ENCODE data around the gene UBE2Z. TPM values are rescaled to one million over a fixed set of nuclear protein-coding genes. Genes with fewer than 3 reads are reported as not detected.

Gene UBE2Z
- polyA plus RNA-seq, 3 donors = 35.8 to 44.7 (median 40.0) TPM

GRCh38 chr17:48860456-48860855 is 47.8 kb upstream of the UBE2Z start:
- Histone ChIP-seq H3K4me1 (ENCODE audit: control insufficient read depth in 1 of 2, insufficient read depth in 2 of 2, low read length in 2 of 2) (no peaks in the 10 kb centered on the region), H3K4me2 (replicated peaks; ENCODE audit: extremely low read depth, low read length, poor library complexity, severe bottlenecking) (no peak overlapping the region), H3K9me3 (replicated peaks in 1 of 2; ENCODE audit: control insufficient read depth in 1 of 2, insufficient read depth in 1 of 2, low read length in 2 of 2) (no peaks in the 10 kb centered on the region), H3K27ac (ENCODE audit: low read depth in 1 of 2, low read length in 2 of 2) (no peak overlapping the region), H3K79me2 (ENCODE audit: insufficient read depth, low read length) (no peaks in the 10 kb centered on the region), H3K9ac (ENCODE audit: insufficient read depth, low read length, poor library complexity, severe bottlenecking) (no peak overlapping the region), H3K27me3 (ENCODE audit: control insufficient read depth in 2 of 2, insufficient read depth in 2 of 2, low read length in 2 of 2) (no peaks in the 10 kb centered on the region), H4K20me1 (ENCODE audit: insufficient read depth, low read length) (no peaks in the 10 kb centered on the region), H3K36me3 (replicated peaks in 1 of 2; ENCODE audit: control insufficient read depth in 1 of 2, insufficient read depth in 2 of 2, low read length in 2 of 2) (peaks cover 87 to 93% of the 10 kb centered on the region in 2 donors), H2AFZ (ENCODE audit: insufficient read depth, low read depth, low read length, poor library complexity, severe bottlenecking) (no peak overlapping the region), H3K4me3 (replicated peaks in 1 of 3; ENCODE audit: low read depth in 2 of 3, low read length in 3 of 3) (no peak overlapping the region)
- peaks cover 0 to 2% (median 2%) of the 10 kb centered on the region in 3 donors for H3K27me3 Mint-ChIP-seq (ENCODE audit: low read depth in 3 of 3)
- no peak for DNase-seq
- H3K36me3 Mint-ChIP-seq = peaks cover 78 to 92% of the 10 kb centered on the region in 2 donors
- H3K9me3 Mint-ChIP-seq = no peaks in the 10 kb centered on the region
- 100% methylated on average over 1 of the region's 4 CpGs for WGBS (ENCODE audit: insufficient coverage)
- H3K4me1 Mint-ChIP-seq = no peaks in the 10 kb centered on the region
- intact Hi-C loops (cut with micrococcal nuclease) = no loop called here
- no peak overlapping the region for H3K27ac Mint-ChIP-seq
- no peak overlapping the region for H3K4me3 Mint-ChIP-seq
- TF ChIP-seq CTCF (IDR thresholded peaks at IDR 0.05) = no peak

GRCh38 chr17:48868916-48869500 is 39.2 kb upstream of the UBE2Z start:
- Mint-ChIP-seq H3K4me3 (no peak overlapping the region), H3K36me3 (peaks cover 20 to 25% of the 10 kb centered on the region in 2 donors), H3K27ac (peak overlapping the region in 1 of 7 donors; percentile 46), H3K27me3 (ENCODE audit: low read depth in 3 of 3) (peaks cover 2 to 13% (median 3%) of the 10 kb centered on the region in 3 donors), H3K4me1 (no peaks in the 10 kb centered on the region), H3K9me3 (no peaks in the 10 kb centered on the region)
- no peak for DNase-seq
- peaks cover 19 to 25% of the 10 kb centered on the region in 2 donors for H3K36me3 ChIP-seq (replicated peaks in 1 of 2; ENCODE audit: control insufficient read depth in 1 of 2, insufficient read depth in 2 of 2, low read length in 2 of 2)
- H3K9ac ChIP-seq (ENCODE audit: insufficient read depth, low read length, poor library complexity, severe bottlenecking) = no peak overlapping the region
- H3K9me3 ChIP-seq (replicated peaks in 1 of 2; ENCODE audit: control insufficient read depth in 1 of 2, insufficient read depth in 1 of 2, low read length in 2 of 2) = no peaks in the 10 kb centered on the region
- H3K79me2 ChIP-seq (ENCODE audit: insufficient read depth, low read length) = no peaks in the 10 kb centered on the region
- TF ChIP-seq CTCF (IDR thresholded peaks at IDR 0.05) = no peak
- no peaks in the 10 kb centered on the region for H3K27me3 ChIP-seq (ENCODE audit: control insufficient read depth in 2 of 2, insufficient read depth in 2 of 2, low read length in 2 of 2)
- H3K27ac ChIP-seq (ENCODE audit: low read depth in 1 of 2, low read length in 2 of 2) = no peak overlapping the region
- no peak overlapping the region for H2AFZ ChIP-seq (ENCODE audit: insufficient read depth, low read depth, low read length, poor library complexity, severe bottlenecking)
- H3K4me2 ChIP-seq (replicated peaks; ENCODE audit: extremely low read depth, low read length, poor library complexity, severe bottlenecking) = no peak overlapping the region
- no peaks in the 10 kb centered on the region for H4K20me1 ChIP-seq (ENCODE audit: insufficient read depth, low read length)
- H3K4me1 ChIP-seq (ENCODE audit: control insufficient read depth in 1 of 2, insufficient read depth in 2 of 2, low read length in 2 of 2) = no peaks in the 10 kb centered on the region
- intact Hi-C loops (cut with micrococcal nuclease) = no loop called here
- no peak overlapping the region for H3K4me3 ChIP-seq (replicated peaks in 1 of 3; ENCODE audit: low read depth in 2 of 3, low read length in 3 of 3)
- 100% methylated on average over 1 of the region's 3 CpGs for WGBS (ENCODE audit: insufficient coverage)

Measured in CD14-positive monocyte (primary cell).